Gastrocnemius medialis (tissue), 4 donors: ENCODE measurements around the gene HLA-DOB. TPM values are rescaled to one million over a fixed set of nuclear protein-coding genes. Genes with fewer than 3 reads are reported as not detected.

Experiments
- ATAC-seq, 2 donors: fragments of 150-250 bp; one replicate each; pipeline ENCODE4 v1.9.1; 2016
- DNase-seq, 2 donors: peaks; one replicate each; pipeline ENCODE4 v3.0.0-alpha.2; 2019
- H3K27ac ChIP-seq, 4 donors: fragments of 200-600 bp; sonication (generic); 1 replicate in 1 of 4; 2 replicates in 3 of 4; pipeline ENCODE4 v1.5.1; 2016 to 2018; ENCODE audit warnings: mild to moderate bottlenecking in 2 of 4, moderate library complexity in 1 of 4
- H3K27me3 ChIP-seq, 3 donors: fragments of 200-600 bp; sonication (generic) in 2 of 3; 1 replicate in 1 of 3; 2 replicates in 2 of 3; pipeline versions ENCODE4 v1.5.1 to v1.6.0; 2016 to 2019; ENCODE audit warnings: mild to moderate bottlenecking in 1 of 3, moderate library complexity in 1 of 3
- H3K36me3 ChIP-seq, 2 donors: fragments of 200-600 bp; sonication (generic) in 1 of 2; one replicate each; pipeline ENCODE4 v1.5.1; 2017 to 2018
- H3K4me1 ChIP-seq, 2 donors: fragments of 200-600 bp; sonication (generic) in 1 of 2; one replicate each; pipeline ENCODE4 v1.5.1; 2016 to 2017; ENCODE audit warnings: mild to moderate bottlenecking in 2 of 2
- H3K4me3 ChIP-seq, 4 donors: fragments of 200-600 bp; sonication (generic) in 3 of 4; 1 replicate in 1 of 4; 2 replicates in 3 of 4; pipeline ENCODE4 v1.5.1; 2016 to 2019; ENCODE audit warnings: mild to moderate bottlenecking in 2 of 4
- H3K9me3 ChIP-seq, 3 donors: fragments of 200-600 bp; sonication (generic) in 2 of 3; 1 replicate in 1 of 3; 2 replicates in 2 of 3; pipeline ENCODE4 v1.5.1; 2016 to 2019
- POLR2A ChIP-seq, 2 donors: fragments of 450-650 bp; IDR thresholded peaks; one replicate each; pipeline ENCODE4 v1.6.1; 2017; ENCODE audit warnings: antibody characterized with exemption in 2 of 2, mild to moderate bottlenecking in 2 of 2, moderate library complexity in 2 of 2
- in situ Hi-C, 4 donors: fragments of 200-750 bp; cut with MboI; loops; one replicate each; pipeline versions ENCODE4 v1.15.0 to v1.8.0; 2017; ENCODE audit warnings: low sequenced_read_pairs in 4 of 4
- intact Hi-C: fragments of 100-400 bp; cut with DNase I; formaldehyde crosslinking; loops from one replicate; pipeline ENCODE4 v1.15.1; 2023; ENCODE audit warnings: low total_unique reads
- total RNA-seq, 4 donors: library from RNA; depleted of rRNA; stranded (reverse); fragments of >200 nt; gene quantifications; one replicate each; pipeline versions ENCODE4 v1.1.0 to v1.2.3, GENCODE V29; 2016
- TF ChIP-seq, protein P1 (sequence below), 5 experiments: fragments of 450-650 bp in 3 of 5; fragments of 200-600 bp in 2 of 5; sonication (generic) in 2 of 5; IDR thresholded peaks in 4 of 5; conservative IDR thresholded peaks in 1 of 5; 1 replicate in 4 of 5; 2 replicates in 1 of 5; pipeline ENCODE4 v1.5.1; 2016 to 2019; ENCODE audit warnings: antibody characterized with exemption in 5 of 5, mild to moderate bottlenecking in 3 of 5, moderate library complexity in 3 of 5

HLA-DOB gene
- total RNA-seq, 4 donors from 2014 or later, result 0.22 to 0.72 (median 0.36) TPM; not detected in 1

- intact Hi-C loops, result no loop called here
- Histone ChIP-seq H3K27ac (no peak overlapping the region), H3K4me1 (no peaks in the 10 kb centered on the region), H3K36me3 (no peaks in the 10 kb centered on the region), H3K9me3 (no peaks in the 10 kb centered on the region), H3K4me3 (no peak overlapping the region), H3K27me3 (peaks cover 0 to 5% (median 3%) of the 10 kb centered on the region in 3 donors)
- no peak for ATAC-seq
- TF ChIP-seq, protein P1, sequence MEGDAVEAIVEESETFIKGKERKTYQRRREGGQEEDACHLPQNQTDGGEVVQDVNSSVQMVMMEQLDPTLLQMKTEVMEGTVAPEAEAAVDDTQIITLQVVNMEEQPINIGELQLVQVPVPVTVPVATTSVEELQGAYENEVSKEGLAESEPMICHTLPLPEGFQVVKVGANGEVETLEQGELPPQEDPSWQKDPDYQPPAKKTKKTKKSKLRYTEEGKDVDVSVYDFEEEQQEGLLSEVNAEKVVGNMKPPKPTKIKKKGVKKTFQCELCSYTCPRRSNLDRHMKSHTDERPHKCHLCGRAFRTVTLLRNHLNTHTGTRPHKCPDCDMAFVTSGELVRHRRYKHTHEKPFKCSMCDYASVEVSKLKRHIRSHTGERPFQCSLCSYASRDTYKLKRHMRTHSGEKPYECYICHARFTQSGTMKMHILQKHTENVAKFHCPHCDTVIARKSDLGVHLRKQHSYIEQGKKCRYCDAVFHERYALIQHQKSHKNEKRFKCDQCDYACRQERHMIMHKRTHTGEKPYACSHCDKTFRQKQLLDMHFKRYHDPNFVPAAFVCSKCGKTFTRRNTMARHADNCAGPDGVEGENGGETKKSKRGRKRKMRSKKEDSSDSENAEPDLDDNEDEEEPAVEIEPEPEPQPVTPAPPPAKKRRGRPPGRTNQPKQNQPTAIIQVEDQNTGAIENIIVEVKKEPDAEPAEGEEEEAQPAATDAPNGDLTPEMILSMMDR (IDR thresholded peaks at IDR 0.05 in 4 of 5, conservative IDR thresholded peaks at IDR 0.05 in 1 of 5), result no peak
- no peak for TF ChIP-seq POLR2A (IDR thresholded peaks at IDR 0.05)
- no peak for DNase-seq
- in situ Hi-C loops, result no loop called here
Measured at GRCh38 chr6:32774426-32774825, 42.4 kb downstream of the HLA-DOB start.

GRCh38 chr6:32772656-32773055, 44.1 kb downstream of the HLA-DOB start:
- TF ChIP-seq, protein P1 (IDR thresholded peaks at IDR 0.05 in 4 of 5, conservative IDR thresholded peaks at IDR 0.05 in 1 of 5), result no peak
- no peak for TF ChIP-seq POLR2A (IDR thresholded peaks at IDR 0.05)
- no peak for ATAC-seq
- Histone ChIP-seq H3K4me3 (no peak overlapping the region), H3K27me3 (peaks cover 0 to 5% (median 3%) of the 10 kb centered on the region in 3 donors), H3K9me3 (no peaks in the 10 kb centered on the region), H3K36me3 (no peaks in the 10 kb centered on the region), H3K27ac (no peak overlapping the region), H3K4me1 (no peaks in the 10 kb centered on the region)
- in situ Hi-C loops, result no loop called here
- DNase-seq, result no peak
- intact Hi-C loops, result no loop called here

DNA sequence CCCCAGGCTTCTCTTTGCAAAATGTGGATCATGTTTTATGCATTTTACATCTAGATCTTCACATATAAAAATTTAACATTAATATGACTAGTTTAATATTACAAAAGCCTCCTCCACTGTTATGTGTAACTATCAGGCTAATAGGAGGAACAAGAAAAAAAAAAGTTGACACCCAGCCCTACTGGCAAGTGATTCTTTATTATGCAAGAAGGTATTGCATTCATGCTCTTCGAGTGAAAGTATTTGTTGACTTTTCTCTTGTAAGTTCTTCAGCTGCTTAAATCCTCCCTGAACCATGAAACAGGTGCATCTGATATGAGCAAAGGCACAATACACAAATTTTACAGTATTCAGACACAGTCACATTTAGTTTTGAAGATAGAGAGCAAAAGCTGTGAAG, 52.8 kb downstream of the HLA-DOB start:
- ATAC-seq, result no peak
- Histone ChIP-seq H3K27me3 (peaks cover 3 to 8% (median 8%) of the 10 kb centered on the region in 3 donors), H3K36me3 (no peaks in the 10 kb centered on the region), H3K9me3 (no peaks in the 10 kb centered on the region), H3K27ac (no peak overlapping the region), H3K4me3 (no peak overlapping the region), H3K4me1 (no peaks in the 10 kb centered on the region)
- intact Hi-C loops (no loop called here), in situ Hi-C loops (loop anchor here in 2 of 4 donors (5.0 kb wide), 2 partner anchors 97 to 102 kb away; partner anchors contain the start of gene HLA-DQB1 (in 1 of the 2))
- no peak for TF ChIP-seq POLR2A (IDR thresholded peaks at IDR 0.05)
- TF ChIP-seq, protein P1 (IDR thresholded peaks at IDR 0.05 in 4 of 5, conservative IDR thresholded peaks at IDR 0.05 in 1 of 5), result no peak
- DNase-seq, result no peak

DNA sequence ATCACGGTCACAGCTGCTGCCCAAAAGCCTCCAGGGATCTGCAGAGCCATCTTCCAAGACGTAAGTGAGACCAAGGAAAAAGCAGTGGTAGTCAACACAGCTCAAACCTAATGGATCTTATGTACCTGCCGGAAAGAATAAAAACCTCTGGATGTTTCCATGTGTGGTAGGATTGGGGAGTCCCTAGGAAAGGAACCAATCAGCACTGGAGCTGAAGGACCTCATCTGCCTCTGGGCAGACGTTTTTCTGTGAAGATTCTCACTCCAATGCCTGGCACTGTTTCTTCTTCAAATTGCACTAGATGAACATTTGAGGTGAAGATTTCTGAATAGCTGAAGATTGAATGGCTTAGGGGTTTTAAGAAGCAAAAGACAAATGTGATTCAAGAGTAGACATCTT, 53.4 kb downstream of the HLA-DOB start, which contains the start of gene HLA-DQB2:
Gene HLA-DQB2, minus strand, starts transcription at position 112 of the 400 bp plus-strand sequence. Its CDS starts 62 bp downstream, at position 50.
- H3K27ac ChIP-seq, result no peak within 1 kb of the TSS
- no peaks in the 10 kb centered on the region for H3K36me3 ChIP-seq
- in situ Hi-C loops, result loop anchor here in 2 of 4 donors (5.0 kb wide), 2 partner anchors 96 to 101 kb away; partner anchors contain the start of gene HLA-DQB1 (in 1 of the 2)
- no peaks in the 10 kb centered on the region for H3K9me3 ChIP-seq
- DNase-seq (no peak), ATAC-seq (no peak)
- no peaks in the 10 kb centered on the region for H3K4me1 ChIP-seq
- TF ChIP-seq, protein P1 (IDR thresholded peaks at IDR 0.05 in 4 of 5, conservative IDR thresholded peaks at IDR 0.05 in 1 of 5), result no peak
- TF ChIP-seq POLR2A (IDR thresholded peaks at IDR 0.05), result no peak
- peaks cover 3 to 8% (median 8%) of the 10 kb centered on the region in 3 donors for H3K27me3 ChIP-seq
- intact Hi-C loops, result no loop called here
- H3K4me3 ChIP-seq, result no peak within 1 kb of the TSS

Other genes starting within 250 kb of the HLA-DOB start
- 10 to 100 TPM in 3 of 4 donors, 1 to 10 TPM in 1; 7.5 to 25.2 (median 16.5) TPM for gene HLA-DRB1, start 227.2 kb downstream of the HLA-DOB start, total RNA-seq
- 1 to 10 TPM in 2 of 4 donors, under 1 TPM in 1, not detected in 1; 0.66 to 3.5 (median 1.5) TPM for gene HLA-DQA1, start 179.6 kb downstream of the HLA-DOB start, total RNA-seq
- 1 to 10 TPM in 2 of 4 donors, under 1 TPM in 2; 0.22 to 2.2 (median 0.91) TPM for gene HLA-DQB1, start 150.3 kb downstream of the HLA-DOB start, total RNA-seq
- under 1 TPM in 1 of 4 donors, not detected in 3; 0.49 TPM for gene HLA-DQA2, start 75.6 kb downstream of the HLA-DOB start, total RNA-seq
- gene HLA-DQB2, start 53.5 kb downstream of the HLA-DOB start, total RNA-seq, result under 1 TPM in 2 of 4 donors, not detected in 2; 0.66 to 0.78 TPM
- gene TAP2, start 21.7 kb upstream of the HLA-DOB start, total RNA-seq, result 1 to 10 TPM; 2.5 to 7.1 (median 4.1) TPM
- 10 to 100 TPM in 2 of 4 donors, 1 to 10 TPM in 2; 7.0 to 20.2 (median 9.2) TPM for gene PSMB8, start 27.0 kb upstream of the HLA-DOB start, total RNA-seq
- gene TAP1, start 36.7 kb upstream of the HLA-DOB start, total RNA-seq, result 10 to 100 TPM; 13.2 to 26.7 (median 19.0) TPM
- gene PSMB9, start 37.2 kb upstream of the HLA-DOB start, total RNA-seq, result 10 to 100 TPM in 1 of 4 donors, 1 to 10 TPM in 3; 1.4 to 11.3 (median 6.1) TPM
- gene HLA-DMB, start 124.0 kb upstream of the HLA-DOB start, total RNA-seq, result 1 to 10 TPM; 4.3 to 8.1 (median 5.6) TPM
- gene HLA-DMA, start 136.1 kb upstream of the HLA-DOB start, total RNA-seq, result 10 to 100 TPM in 1 of 4 donors, 1 to 10 TPM in 3; 3.6 to 22.8 (median 6.3) TPM
- gene BRD2, start 151.6 kb upstream of the HLA-DOB start, total RNA-seq, result 100 to 1,000 TPM in 1 of 4 donors, 10 to 100 TPM in 3; 62.5 to 108 (median 86.6) TPM
- gene HLA-DOA, start 192.6 kb upstream of the HLA-DOB start, total RNA-seq, result 1 to 10 TPM in 2 of 4 donors, under 1 TPM in 2; 0.20 to 2.9 (median 0.86) TPM